Right ventricle myocardium superior (tissue), 1 donor: ENCODE results near the gene NLRC5. TPM values are rescaled to one million over a fixed set of nuclear protein-coding genes. Genes with fewer than 3 reads are reported as not detected.
"Not testable (repeated sequence)": the region's sequence is repeated elsewhere in the genome, so short reads cannot be mapped to it uniquely, and the experiment has no call there.

ENCODE experiments used
- ATAC-seq: fragments of 200-7000 bp; cut with Tn5 transposase; one replicate; pipeline ENCODE4 v1.9.1; 2020; ENCODE audit warnings: mild to moderate bottlenecking; ENCODE audit not compliant: poor library complexity
- DNase-seq: peaks from one replicate; pipeline ENCODE4 v3.0.0-alpha.2; 2020
- intact Hi-C: fragments of 100-400 bp; cut with DNase I; formaldehyde crosslinking; loops from one replicate; pipeline ENCODE4 v1.11.2; 2022
- total RNA-seq: library from RNA; stranded (reverse); fragmentation: NEBNext Ultra II Directional; extraction: Animal tissue kit (Norgen Biotek cat#: 25700); gene quantifications from one replicate; pipeline ENCODE4 v1.2.1, GENCODE V29; 2021
- donor health status: DM: no; HTN: yes; CAD: no; lungs with severe emphysema.

NLRC5 gene
- total RNA-seq, 1 donor from 2014 or later: 9.9 TPM

DNA sequence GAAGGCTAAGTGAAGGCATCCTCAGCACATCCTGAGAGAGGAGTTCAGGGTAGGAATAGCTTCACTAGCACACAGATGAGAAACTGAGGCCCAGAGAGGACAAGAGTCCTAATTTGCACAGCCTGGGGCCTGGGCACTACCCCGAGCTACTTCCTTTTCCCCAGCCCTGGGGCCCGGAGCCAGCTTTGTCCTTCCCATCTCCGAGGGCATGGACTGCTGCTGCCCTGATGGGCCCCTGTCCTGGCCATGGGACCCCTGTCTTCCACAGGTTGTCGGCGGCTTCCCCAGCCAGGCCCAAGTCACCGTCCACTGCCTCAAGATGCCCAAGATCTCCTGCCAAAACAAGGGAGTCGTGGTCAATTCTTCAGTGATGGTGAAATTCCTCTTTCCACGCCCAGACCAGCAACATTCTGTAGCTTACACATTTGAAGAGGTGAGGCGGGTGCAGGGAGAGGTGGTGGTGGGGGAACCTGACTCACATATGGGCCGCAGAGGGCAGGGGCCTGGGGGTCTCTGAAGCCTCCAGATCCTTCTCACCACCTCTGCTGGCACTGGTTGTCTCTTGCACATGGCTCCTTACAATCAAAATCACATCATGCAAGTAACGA, 11.4 kb upstream of the NLRC5 start:
- intact Hi-C loops: no loop called here
- DNase-seq (no peak), ATAC-seq (no peak)

DNA sequence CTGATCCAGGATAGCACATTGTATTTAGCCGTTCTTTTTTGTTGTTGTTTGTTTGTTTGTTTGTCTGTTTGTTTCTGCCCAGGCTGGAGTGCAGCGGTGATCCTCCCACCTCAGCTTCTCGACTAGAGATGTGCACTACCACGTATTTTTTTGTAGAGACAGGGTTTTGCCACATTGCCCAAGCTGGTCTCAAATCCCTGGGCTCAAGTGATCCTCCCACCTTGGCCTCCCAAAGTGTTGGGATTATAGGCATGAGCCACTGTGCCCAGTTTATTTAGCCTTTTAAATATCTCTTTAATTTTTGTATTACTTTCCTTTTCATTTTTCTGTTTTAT, 9.2 kb upstream of the NLRC5 start:
- DNase-seq (no peak), ATAC-seq (no peak)
- intact Hi-C loops: no loop called here

DNA sequence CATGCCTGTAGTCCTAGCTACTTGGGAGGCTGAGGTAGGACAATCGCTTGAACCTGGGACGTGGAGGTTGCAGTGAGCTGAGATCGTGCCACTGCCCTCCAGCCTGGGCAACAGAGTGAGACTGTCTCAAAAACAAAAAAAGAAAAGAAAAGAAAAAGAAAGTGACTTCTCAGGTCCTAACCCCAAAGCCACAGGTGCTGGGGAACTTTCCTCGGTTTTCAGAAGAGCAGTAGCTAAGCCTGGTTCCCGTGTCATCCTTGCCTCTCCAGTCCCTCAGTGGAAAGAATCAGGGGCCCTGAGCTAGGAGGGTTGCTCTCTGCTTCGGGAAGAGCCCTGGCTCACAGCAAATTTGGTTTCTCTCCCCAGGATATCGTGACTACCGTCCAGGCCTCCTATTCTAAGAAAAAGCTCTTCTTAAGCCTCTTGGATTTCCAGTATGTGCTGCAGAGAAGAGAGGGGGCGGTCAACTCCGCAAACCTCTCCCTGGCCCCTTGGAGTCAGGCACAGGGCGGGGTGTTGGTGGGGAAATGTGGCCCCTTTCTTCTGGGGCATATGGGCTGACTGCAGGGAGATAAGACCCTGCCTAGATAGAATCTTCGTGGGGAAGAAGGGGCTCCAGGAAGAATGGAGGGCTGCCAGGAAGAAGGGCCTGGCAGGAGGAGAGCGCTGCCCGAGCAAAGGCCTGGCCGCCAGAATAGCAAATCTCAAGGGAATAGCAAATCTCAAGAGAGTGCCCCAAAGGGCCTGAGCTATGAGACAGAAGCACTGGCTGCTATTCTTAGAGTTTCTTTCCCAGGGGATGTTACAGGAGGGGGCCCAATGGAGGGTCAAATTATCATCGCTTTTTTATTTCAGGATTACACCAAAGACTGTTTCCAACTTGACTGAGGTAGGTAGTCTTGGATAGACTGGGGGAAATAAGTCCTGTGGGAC, 8.3 kb upstream of the NLRC5 start:
- no peak for ATAC-seq
- intact Hi-C loops: no loop called here
- DNase-seq: no peak

DNA sequence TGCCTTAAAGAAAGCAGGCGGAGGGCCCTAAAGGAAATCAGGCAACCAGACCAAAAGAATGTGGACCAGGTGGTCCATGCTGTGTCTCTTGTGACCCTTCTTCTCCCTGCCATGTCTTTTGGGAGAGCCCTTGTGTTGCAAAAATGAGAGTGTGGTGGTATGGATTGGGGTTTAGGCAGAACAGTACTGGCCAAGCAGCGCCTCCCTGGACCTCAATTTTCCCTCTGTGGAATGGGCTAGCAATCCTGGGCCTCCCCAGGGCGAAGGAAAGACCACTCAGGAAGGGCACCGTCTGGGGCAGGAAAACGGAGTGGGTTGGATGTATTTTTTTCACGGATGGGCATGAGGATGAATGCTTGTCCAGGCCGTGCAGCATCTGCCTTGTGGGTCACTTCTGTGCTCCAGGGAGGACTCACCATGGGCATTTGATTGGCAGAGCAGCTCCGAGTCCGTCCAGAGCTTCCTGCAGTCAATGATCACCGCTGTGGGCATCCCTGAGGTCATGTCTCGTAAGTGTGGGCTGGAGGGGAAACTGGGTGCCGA, 7.6 kb upstream of the NLRC5 start:
- intact Hi-C loops: no loop called here
- ATAC-seq: no peak
- DNase-seq: no peak

DNA sequence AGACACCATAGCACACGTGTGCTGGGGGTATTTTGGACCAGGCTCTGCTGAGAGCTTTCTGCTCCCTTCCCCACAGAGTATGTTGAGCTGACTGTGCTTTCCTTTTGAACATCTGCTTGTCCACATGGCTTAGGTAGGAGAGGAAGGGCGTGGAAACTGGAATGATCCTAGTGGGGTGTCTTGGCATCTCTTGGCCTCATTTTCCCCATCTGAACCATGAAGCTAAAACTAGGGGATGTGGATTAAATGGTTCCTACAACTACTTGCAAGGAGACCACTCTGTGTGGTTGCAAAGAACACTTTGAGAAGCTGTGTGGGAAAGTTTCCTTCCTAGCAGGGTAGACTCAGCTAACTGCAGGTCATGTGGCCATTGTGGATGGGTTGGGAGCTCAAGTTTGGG, 6.7 kb upstream of the NLRC5 start:
- no peak for DNase-seq
- intact Hi-C loops: no loop called here
- ATAC-seq: no peak

DNA sequence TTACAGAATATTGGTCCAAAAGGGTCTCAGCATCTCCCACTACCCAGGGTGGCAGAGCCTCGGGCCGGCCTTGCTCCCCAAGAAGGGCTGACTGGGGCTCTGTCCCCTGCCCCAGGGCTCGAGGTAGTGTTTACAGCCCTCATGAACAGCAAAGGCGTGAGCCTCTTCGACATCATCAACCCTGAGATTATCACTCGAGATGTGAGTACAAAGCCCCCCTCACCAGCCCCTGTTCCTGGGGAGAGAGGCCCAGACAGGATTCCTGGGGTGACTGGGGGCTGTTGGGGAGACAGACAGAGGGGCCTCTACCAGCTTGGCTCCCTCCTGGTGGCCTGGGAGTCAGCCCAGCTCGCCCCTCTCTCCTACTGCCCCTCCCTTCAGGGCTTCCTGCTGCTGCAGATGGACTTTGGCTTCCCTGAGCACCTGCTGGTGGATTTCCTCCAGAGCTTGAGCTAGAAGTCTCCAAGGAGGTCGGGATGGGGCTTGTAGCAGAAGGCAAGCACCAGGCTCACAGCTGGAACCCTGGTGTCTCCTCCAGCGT, 6.1 kb upstream of the NLRC5 start:
- intact Hi-C loops: no loop called here
- DNase-seq: no peak
- ATAC-seq: no peak

DNA sequence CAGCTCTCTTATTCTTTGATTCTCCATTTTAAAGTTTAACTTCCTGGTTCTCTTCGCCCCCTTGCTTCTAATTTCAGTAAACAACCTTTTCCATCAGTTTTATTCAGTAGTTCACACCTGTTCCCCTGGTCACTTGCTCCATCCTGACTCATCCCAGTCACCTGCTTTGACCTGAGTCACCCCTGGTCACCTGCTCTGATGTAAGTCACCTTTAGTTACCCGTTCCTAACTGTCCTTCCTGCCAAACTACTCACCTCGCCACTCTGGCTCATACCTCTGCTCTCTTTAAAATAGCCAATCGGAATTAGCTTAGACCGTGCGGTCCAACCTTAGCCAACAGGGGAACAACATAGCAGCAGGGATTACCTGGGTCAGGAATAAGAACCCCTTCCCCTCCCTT, 4.7 kb upstream of the NLRC5 start:
- no peak for ATAC-seq
- DNase-seq: no peak
- intact Hi-C loops: no loop called here

DNA sequence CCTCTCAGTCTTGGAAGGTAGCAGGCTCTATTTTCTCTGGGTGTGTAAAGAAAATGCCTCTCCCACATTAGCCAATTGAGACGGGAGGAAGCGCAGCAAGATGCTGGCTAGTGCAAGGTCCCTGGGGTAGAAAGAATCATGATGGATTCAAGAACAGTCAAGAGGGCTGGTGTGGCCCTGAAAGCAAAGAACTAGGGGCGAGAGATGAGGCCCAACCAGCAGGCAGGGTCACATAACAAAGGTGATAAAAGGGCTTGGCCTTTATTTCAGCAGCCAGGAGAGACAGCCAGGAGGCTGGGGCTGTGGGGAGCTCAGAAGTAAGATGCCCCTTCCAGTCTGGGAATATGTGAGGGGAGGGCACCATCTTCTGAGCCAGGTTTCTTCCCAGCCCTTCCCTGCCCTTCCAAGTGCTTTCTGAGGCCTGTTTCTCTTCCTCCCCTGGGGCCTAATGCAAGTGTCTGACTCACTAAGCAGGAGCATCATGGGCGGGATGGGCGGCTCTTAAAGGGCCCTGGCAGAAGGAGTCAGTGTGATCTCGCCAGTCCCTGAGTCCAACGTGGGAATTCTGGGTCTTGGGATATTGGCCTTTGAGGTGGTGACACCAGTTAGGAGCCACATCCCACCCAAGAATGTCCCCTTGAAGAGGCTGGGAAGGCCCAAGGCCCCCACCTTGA, 3.9 kb upstream of the NLRC5 start:
- intact Hi-C loops: no loop called here
- DNase-seq (peak; percentile 80), ATAC-seq (peak; percentile 32)

DNA sequence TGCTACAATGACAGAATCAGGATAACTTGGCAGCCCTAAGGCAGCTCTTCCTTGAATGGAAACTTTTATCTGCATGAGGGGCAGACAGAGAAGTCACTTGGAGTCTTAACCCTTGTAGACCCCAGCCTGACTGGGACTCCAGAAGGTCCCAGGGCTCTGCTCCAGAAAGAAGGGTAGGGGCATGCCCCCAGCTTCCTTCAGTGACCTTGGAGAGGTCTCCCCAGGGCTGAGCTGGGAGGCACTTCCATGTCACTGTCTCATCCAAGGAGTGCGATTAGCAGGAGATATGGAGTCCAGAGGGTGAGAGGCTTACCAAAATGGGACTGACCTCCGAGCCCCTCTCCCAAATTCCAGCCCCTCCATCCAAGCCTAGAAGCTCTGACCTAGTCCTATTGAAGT, 3.4 kb upstream of the NLRC5 start:
- intact Hi-C loops: no loop called here
- DNase-seq (no peak), ATAC-seq (no peak)

DNA sequence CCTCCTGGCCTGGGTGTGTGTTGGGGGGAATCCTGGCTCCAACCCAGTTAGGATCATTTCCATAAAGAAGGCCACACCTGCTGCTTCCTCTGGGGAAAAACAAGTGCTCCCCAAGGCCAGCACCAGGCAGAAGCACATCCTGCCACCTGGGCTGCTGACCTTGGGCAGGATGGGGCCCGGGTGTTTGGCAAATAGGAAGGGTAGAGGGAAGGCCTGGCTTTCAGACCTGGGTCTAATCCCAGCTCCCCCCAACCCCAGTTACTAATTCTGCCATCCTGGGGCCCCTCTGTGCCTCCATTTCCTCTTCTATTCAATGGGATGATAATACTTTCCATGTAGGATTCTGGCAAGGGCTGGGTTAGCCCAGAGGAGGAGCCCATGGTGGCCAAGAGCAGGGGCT, 3.0 kb upstream of the NLRC5 start:
- intact Hi-C loops: no loop called here
- ATAC-seq: no peak
- DNase-seq: no peak

DNA sequence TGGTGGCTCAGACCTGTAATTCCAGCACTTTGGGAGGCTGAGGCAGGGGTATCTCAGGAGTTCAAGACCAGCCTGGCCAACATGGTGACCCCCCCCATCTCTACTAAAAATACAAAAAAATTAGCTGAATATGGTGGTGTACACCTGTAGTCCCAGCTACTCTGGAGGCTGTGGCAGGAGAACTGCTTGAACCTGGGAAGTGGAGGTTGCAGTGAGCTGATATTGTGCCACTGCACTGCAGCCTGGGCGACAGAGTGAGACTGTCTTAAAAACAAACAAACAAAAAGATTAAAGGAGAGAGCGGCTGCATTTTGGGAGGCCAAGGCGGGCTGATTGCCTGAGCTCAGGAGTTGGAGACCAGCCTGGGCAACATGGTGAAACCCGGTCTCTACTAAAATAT, 2.4 kb upstream of the NLRC5 start:
- intact Hi-C loops, ATAC-seq, DNase-seq: not testable (repeated sequence)

DNA sequence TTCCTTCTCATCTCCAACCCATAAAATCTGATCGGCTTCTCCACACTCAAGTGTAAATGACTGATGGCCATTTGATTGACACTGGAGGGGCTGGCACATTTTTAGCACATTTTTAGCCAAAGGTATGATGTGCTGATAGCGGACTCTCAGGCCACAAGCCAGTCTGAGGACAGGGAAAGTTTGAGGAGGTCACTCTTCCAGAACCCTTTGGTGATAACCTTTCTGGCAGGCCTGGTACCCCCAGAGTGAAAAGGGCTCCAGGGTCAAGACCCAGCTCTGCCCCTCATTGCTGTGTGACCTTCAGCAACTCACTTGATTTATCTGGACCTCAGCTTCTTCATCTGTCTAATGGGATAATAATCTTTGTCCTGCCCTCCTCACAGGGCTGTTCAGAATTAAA, 1.7 kb upstream of the NLRC5 start:
- no peak for DNase-seq
- intact Hi-C loops: no loop called here
- ATAC-seq: no peak

DNA sequence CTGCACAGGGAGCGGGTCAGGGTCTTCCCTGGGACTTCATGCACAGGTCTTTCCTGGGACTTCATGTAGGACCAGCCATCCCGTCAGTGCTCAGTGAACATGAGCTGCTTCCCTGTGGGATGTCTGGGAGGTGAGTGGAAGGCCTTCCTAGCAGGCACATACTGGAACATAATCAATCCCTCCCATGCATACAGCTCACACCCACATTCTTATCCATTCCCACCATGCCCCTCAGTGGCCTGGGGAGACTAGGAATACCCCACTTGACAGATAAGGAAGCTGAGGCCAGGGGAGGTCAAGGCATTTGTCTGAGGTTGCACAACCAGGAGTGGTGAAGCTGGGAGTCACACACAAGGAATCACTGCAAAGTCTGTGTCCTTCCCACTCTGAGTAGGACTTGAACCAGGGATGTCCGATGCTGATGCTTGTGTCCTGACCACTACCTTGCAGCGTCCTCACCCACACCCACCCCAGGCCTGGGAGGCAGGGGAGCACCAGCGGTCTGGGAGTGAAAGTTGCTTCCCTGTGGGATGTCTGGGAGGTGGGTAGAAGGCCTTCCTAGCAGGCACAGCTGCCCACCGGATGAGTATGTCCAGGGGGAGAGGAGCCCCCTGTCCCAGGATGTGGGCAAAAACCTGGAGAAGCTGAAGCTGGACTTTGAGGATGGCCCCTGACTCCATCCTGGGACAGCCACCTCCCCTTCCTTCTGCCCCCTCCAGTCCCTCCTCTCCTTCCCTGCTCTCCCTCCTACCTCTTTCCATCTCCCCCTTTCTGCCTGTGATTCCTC, 1.0 kb upstream of the NLRC5 start:
- intact Hi-C loops: no loop called here
- ATAC-seq (no peak), DNase-seq (no peak)

DNA sequence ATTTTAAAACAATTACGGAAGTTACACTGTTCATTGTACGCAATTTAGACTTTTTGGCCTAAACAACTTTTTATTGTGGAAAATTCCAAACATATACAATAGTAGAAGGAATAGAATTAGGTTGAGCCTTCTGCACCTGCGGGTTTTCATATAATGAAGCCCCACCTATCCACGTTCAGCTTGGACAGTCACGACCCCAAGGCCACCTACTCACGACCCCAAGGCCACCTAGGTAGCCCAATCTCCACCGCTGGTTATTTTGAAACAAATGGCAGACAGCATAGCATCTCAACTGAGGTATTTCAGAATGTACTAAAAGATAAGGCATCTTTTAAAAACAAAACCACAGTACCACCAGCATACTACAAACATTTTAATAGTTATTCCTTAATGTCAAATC, 631 bp downstream of the NLRC5 start:
- intact Hi-C loops: no loop called here
- DNase-seq (no peak), ATAC-seq (no peak)

DNA sequence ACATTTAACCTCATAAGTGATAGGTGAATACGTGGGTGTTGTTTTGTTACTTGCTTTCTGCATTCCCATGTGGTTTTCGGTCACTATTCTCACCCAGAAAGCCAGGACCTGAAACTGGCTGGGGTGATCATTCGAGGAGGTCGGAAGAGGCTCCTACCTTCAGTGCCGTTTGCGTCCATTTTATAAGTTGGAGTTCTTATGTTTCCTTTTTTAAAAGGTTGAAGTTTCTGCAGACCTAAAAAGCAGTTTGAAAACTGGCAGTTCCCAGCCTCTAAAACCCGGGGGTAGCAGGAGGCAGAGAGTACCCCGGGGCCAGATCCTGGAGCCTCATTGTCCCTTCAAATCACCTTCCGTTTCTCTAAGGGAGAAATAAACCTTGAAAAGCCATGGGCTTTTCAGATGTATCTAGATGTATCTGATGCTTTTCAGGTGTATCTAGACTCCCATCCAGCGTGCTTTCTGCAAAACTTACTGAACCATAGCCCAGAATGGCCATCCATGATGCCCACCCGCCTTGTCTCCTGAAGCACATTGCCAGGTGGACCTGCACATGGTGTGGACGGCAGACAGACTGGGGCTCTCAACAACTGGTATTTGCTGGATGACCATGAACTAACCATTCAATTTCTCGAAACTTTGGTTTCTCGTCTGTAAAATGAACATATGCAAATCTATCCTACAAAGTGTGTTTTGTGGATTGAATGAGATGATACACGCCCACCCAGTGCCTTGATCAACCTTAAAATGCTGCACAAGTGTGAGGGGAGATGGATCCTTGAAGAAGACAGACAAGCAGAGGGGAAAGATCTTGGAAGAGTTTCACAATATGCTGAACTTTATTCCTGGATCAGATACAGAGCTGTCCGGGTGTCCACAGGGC, 1.3 kb downstream of the NLRC5 start:
- intact Hi-C loops: no loop called here
- no peak for DNase-seq
- no peak for ATAC-seq

DNA sequence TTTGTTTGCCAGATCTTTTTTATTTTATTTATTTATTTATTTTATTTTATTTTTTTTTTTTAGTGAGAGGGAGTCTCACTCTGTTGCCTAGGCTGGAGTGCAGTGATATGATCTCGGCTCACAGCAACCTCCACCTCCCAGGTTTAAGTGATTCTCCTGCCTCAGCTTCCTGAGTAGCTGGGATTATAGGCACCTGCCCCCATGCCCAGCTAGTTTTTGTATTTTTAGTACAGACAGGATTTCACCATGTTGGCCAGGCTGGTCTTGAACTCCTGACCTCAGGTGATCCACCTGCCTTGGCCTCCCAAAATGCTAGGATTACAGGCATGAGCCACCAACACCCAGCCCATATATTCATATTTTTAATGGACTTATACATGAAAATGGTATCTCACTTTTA, 3.1 kb downstream of the NLRC5 start:
- DNase-seq, ATAC-seq, intact Hi-C loops: not testable (repeated sequence)

DNA sequence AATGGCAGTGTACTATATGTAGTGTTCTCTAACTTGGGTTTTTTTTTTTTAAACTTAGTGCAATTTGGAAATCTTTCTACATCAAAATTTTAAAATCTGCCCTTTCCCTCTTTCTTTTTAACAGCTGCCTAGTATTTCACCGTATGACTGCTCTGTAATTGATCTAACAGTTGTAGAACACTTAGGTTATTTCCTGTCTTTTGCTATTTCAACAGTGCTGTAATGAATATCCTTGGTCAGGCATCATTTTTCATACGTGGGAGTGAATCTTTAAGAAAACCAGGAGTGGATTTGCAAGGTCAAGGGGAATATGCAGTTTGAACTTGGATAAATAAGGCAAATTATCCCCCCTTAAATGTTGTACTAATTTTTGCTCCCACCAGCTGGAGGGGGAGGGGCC, 3.8 kb downstream of the NLRC5 start:
- intact Hi-C loops: no loop called here
- no peak for DNase-seq

DNA sequence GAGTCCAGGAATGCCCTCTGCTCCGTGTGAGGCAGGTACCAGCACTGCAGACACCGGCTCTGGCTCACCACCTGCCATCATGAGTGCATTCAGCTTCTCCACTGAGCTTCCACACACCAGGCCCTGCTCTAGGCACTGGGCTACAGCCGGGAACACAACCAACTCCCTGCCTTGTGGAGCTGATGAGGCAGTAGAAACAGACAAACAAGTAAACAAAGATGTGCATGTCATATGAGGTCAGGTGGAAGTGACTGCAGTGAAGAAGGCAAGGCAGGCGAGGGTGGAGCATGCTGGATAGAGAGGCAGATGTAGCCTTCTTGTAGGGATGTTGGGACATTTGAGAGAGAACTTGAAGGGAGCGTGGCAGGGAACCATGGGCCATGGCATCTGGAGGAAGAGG, 5.0 kb downstream of the NLRC5 start:
- ATAC-seq (no peak), DNase-seq (no peak)
- intact Hi-C loops: no loop called here

More for the DNA sequence above, 3.8 kb downstream of the NLRC5 start:
- no peak for ATAC-seq
